ENCODE data around the gene ENTPD2.

ENTPD2 gene

DNA sequence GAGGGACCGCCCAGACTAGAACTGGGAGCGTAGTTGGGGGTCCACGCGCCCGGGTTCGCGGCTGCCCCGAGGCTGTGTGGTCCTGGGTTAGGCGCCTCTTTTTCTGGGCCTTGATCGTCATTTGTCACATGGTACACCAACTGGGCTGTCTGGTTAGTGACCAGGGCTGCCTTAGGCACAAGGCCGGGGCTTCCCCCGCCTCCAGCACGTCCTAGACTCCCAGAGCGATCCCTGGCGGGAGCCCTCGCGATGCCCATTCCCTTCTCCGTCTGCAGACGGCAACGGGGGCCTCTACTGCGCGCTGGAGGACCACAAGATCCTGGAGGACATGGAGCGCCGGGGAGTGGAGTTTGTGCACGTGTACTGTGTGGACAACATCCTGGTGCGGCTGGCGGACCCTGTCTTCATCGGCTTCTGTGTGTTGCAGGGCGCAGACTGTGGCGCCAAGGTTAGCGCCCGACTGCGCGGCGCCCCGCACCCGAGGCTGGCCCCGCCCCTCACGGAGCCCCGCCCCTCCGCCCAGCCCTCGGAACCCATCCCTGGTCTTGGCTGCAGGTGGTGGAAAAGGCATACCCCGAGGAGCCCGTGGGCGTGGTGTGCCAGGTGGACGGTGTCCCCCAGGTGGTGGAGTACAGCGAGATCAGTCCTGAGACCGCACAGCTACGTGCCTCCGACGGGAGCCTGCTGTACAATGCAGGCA lies 25.0 kb upstream of the ENTPD2 start:
- TF ChIP-seq, protein P1, sequence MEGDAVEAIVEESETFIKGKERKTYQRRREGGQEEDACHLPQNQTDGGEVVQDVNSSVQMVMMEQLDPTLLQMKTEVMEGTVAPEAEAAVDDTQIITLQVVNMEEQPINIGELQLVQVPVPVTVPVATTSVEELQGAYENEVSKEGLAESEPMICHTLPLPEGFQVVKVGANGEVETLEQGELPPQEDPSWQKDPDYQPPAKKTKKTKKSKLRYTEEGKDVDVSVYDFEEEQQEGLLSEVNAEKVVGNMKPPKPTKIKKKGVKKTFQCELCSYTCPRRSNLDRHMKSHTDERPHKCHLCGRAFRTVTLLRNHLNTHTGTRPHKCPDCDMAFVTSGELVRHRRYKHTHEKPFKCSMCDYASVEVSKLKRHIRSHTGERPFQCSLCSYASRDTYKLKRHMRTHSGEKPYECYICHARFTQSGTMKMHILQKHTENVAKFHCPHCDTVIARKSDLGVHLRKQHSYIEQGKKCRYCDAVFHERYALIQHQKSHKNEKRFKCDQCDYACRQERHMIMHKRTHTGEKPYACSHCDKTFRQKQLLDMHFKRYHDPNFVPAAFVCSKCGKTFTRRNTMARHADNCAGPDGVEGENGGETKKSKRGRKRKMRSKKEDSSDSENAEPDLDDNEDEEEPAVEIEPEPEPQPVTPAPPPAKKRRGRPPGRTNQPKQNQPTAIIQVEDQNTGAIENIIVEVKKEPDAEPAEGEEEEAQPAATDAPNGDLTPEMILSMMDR (conservative IDR thresholded peaks at IDR 0.05; ENCODE audit: low read length): no peak
- peak overlapping the region; percentile 68 for H3K4me3 ChIP-seq (ENCODE audit: low read length)
- DNase-seq (ENCODE audit: low read depth): no peak

DNA sequence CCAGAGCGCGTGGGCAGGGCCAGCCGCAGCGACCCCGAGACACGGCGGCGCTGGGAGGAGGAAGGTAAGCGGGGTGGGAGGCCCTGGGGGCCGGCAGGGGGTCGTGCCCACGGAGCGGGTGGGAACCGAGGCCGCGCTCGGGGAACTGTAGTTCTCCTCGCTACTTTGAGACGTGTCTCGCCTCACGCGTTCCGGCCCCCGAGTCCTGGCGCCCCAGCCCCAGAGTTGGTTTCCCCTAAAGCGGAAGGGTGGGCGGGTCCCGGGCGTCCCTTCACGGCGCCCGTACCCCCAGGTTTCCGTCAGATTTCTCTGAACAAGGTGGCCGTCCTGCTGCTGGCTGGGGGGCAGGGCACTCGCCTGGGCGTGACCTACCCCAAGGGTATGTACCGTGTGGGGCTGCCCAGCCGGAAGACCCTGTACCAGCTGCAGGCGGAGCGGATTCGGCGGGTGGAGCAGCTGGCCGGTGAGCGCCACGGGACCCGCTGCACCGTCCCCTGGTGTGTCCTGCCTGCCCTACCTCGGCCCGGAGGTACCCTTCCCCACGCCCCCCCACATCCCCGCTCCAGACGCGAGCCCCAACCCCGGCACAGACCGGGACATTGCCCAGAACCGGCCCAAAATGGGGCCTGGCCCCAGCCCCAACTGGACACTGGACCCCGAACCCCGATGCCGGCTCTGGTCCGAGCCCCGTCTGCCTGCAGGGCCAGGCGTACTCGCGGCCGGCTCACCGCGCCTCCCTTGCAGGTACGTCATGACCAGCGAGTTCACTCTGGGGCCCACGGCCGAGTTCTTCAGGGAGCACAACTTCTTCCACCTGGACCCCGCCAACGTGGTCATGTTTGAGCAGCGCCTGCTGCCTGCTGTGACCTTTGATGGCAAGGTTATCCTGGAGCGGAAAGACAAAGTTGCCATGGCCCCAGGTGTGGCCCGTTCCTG lies 24.2 kb upstream of the ENTPD2 start:
- H3K4me3 ChIP-seq (ENCODE audit: low read length): peak overlapping the region; percentile 68
- DNase-seq (ENCODE audit: low read depth): no peak
- TF ChIP-seq, protein P1 (conservative IDR thresholded peaks at IDR 0.05; ENCODE audit: low read length): no peak

DNA sequence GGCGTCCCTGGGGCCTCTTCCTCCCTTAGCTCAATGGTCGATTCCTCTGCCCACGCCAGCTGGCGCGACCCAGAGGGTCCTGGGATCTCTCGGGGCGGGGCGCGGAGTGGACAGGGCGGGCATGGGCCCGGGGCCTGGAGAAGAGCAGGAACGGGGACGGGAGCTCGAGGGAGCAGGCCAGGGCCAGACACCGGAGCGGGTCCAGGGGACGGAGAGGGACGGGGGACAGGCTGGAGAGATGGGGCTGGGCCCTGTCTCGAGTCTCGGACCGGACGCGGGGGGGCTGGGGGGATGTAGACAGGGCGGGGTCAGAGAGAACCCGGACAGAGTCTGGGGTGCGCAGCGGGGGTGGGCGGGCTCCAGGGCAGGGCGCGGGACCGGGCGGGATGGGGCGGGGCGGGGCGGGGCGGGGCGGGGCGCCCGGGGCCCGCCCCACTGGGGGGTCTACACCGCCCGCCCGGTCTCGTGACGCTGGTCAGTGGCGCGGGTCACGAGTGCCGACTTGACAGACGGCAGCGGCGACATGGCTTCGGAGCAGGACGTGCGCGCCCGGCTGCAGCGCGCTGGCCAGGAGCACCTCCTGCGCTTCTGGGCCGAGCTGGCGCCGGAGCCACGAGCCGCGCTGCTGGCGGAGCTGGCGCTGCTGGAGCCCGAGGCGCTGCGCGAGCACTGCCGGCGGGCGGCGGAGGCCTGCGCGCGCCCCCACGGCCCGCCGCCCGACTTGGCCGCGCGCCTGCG lies 23.3 kb upstream of the ENTPD2 start, which contains the start of gene UAP1L1:
Gene UAP1L1 (plus strand): TSS at position 508 of the 738 bp plus-strand sequence. CDS start 16 bp downstream, at position 524.
- TF ChIP-seq, protein P1 (conservative IDR thresholded peaks at IDR 0.05; ENCODE audit: low read length): no peak
- DNase-seq (ENCODE audit: low read depth): peak; percentile 60
- H3K4me3 ChIP-seq (ENCODE audit: low read length): peak within 1 kb of the TSS; percentile 68

DNA sequence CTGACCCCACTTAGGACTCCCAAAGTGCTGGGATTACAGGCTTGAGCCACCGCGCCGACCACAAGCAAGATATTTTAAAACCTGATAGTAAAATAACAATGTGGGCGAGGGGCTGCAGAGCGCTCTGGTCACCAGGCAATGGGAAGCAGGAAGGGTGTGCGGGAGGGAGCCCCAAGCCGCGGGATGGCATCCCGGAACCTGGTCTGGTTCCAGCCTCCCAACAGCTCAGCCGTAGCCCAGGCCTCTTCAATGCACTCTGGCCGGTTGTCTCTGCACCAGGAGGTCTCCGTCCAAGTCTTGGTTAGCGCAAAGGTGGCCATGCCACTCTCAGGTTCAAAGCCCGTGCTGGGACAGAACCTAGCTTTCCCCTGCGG lies 22.8 kb upstream of the ENTPD2 start:
- H3K4me3 ChIP-seq (ENCODE audit: low read length): peak overlapping the region; percentile 52
- DNase-seq (ENCODE audit: low read depth): no peak
- TF ChIP-seq, protein P1 (conservative IDR thresholded peaks at IDR 0.05; ENCODE audit: low read length): no peak

DNA sequence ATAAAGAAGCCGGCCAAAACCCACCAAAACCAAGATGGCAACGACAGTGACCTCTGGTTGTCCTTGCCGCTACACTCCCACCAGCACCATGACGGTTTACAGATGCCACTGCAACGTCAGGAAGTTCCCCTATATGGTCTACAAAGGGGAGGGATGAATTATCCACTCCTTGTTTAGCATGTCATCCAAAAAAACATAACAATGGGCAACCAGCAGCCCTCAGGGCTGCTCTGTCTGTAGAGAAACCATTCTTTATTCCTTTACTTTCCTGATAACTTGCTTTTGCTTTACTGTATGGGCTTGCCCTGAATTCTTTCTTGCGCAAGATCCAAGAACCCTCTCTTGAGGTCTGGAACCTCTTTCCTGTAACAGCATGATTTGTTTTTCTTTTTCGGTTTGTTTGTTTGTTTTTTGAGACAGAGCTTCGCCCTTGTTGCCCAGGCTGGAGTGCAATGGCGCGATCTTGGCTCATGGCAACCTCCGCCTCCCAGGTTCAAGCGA lies 21.5 kb upstream of the ENTPD2 start:
- DNase-seq (ENCODE audit: low read depth): no peak
- TF ChIP-seq, protein P1 (conservative IDR thresholded peaks at IDR 0.05; ENCODE audit: low read length): no peak
- H3K4me3 ChIP-seq (ENCODE audit: low read length): no peak overlapping the region

DNA sequence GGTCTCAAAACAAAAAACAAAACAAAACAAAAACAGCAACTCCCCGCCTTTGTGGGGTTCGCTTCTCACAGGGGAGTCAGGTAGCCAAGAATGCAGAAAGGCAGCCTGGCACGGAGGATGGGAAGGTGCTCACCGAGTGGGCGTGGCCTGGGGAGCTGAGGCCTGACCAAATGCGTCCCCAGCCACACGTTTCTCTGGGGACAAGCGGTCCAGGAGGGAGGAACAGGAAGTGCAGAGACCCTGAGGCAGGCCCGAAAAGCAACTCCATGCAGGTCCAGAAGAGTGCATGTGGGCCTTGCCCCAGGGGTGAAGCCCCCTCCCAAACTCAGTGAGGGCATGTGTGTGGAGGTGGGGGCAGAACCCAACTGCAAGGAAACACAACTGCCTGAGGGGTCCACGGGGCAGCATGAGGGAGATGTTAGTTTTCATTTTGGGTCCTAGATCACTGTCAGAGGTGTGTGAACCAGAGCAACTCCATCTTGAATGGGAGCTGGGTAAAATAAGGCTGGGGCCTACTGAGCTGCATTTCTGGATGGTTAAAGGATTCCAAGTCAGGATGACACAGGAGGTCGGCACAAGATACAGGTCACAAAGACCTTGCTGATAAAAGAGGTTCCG lies 20.9 kb upstream of the ENTPD2 start:
- DNase-seq (ENCODE audit: low read depth): no peak
- TF ChIP-seq, protein P1 (conservative IDR thresholded peaks at IDR 0.05; ENCODE audit: low read length): no peak
- H3K4me3 ChIP-seq (ENCODE audit: low read length): no peak overlapping the region

Measured in AG10803 (cell line).